ENCODE results near the gene BHLHA15. TPM values are rescaled to one million over a fixed set of nuclear protein-coding genes. Genes with fewer than 3 reads are reported as not detected.

Gene BHLHA15
- total RNA-seq, 6 donors from 2014 or later, result 2.4 to 20.1 (median 3.5) TPM; not detected in 1

DNA sequence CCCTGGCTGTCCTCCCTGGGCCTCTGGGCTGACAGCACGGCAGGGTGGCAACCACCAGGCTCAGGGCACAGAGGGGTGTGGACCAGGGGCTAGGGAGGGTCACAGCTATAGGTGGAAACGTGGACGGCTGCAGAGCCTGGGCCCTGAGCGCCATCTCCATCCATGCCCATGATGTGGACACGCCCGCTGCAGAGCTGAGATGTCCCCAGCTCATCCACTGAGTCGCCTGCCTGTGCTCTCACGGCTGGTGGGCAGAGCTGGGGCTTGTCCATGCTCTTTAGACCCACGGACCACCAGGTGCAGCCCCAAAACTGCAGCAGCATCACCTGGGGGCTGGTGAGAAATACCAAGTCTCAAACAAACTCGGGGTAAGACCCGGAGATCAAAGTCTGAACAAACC is 24.7 kb downstream of the BHLHA15 start:
- no peaks in the 10 kb centered on the region for H3K27me3 ChIP-seq
- H3K36me3 ChIP-seq, result peaks cover 4 to 91% (median 65%) of the 10 kb centered on the region in 4 donors
- WGBS, 2 donors, result 89 to 98% methylated on average over 3 to 9 of the region's 11 CpGs

GRCh38 chr7:98236355-98237185 is 25.3 kb downstream of the BHLHA15 start:
- 90 to 96% methylated on average over 13 to 24 of the region's 25 CpGs for WGBS, 2 donors
- H3K27ac ChIP-seq, result no peak overlapping the region
- no peaks in the 10 kb centered on the region for H3K4me1 ChIP-seq
- H3K27me3 ChIP-seq, result no peaks in the 10 kb centered on the region
- ATAC-seq (ENCODE audit: low FRiP score in 2 of 2), result no peak
- TF ChIP-seq EP300 (IDR thresholded peaks at IDR 0.05), result no peak
- TF ChIP-seq, protein P1, sequence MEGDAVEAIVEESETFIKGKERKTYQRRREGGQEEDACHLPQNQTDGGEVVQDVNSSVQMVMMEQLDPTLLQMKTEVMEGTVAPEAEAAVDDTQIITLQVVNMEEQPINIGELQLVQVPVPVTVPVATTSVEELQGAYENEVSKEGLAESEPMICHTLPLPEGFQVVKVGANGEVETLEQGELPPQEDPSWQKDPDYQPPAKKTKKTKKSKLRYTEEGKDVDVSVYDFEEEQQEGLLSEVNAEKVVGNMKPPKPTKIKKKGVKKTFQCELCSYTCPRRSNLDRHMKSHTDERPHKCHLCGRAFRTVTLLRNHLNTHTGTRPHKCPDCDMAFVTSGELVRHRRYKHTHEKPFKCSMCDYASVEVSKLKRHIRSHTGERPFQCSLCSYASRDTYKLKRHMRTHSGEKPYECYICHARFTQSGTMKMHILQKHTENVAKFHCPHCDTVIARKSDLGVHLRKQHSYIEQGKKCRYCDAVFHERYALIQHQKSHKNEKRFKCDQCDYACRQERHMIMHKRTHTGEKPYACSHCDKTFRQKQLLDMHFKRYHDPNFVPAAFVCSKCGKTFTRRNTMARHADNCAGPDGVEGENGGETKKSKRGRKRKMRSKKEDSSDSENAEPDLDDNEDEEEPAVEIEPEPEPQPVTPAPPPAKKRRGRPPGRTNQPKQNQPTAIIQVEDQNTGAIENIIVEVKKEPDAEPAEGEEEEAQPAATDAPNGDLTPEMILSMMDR (IDR thresholded peaks at IDR 0.05), result no peak
- no peak for TF ChIP-seq POLR2AphosphoS5 (IDR thresholded peaks at IDR 0.05)
- TF ChIP-seq POLR2A (IDR thresholded peaks at IDR 0.05), result no peak
- DNase-seq, result peak in 1 of 2 donors; percentile 63
- no peak overlapping the region for H3K4me3 ChIP-seq
- H3K36me3 ChIP-seq, result peaks cover 4 to 90% (median 61%) of the 10 kb centered on the region in 4 donors
- H3K9me3 ChIP-seq, result no peaks in the 10 kb centered on the region

More for the DNA sequence above, 24.7 kb downstream of the BHLHA15 start:
- Histone ChIP-seq H3K4me3 (no peak overlapping the region), H3K9me3 (no peaks in the 10 kb centered on the region), H3K27ac (no peak overlapping the region), H3K4me1 (no peaks in the 10 kb centered on the region)
- ATAC-seq (ENCODE audit: low FRiP score in 2 of 2) (no peak), DNase-seq (peak in 1 of 2 donors; percentile 65)
- TF ChIP-seq, protein P1 (IDR thresholded peaks at IDR 0.05), result no peak
- TF ChIP-seq EP300 (IDR thresholded peaks at IDR 0.05) (no peak), POLR2A (IDR thresholded peaks at IDR 0.05) (no peak), POLR2AphosphoS5 (IDR thresholded peaks at IDR 0.05) (no peak)

GRCh38 chr7:98238076-98238475 is 26.8 kb downstream of the BHLHA15 start:
- no peak for ATAC-seq (ENCODE audit: low FRiP score in 2 of 2)
- Histone ChIP-seq H3K4me1 (peaks cover 0 to 3% (median 0%) of the 10 kb centered on the region in 4 donors), H3K27ac (no peak overlapping the region), H3K36me3 (peaks cover 4 to 84% (median 51%) of the 10 kb centered on the region in 4 donors), H3K27me3 (no peaks in the 10 kb centered on the region), H3K9me3 (no peaks in the 10 kb centered on the region), H3K4me3 (no peak overlapping the region)
- DNase-seq, result peak in 1 of 2 donors; percentile 26
- TF ChIP-seq, protein P1 (IDR thresholded peaks at IDR 0.05), result no peak
- TF ChIP-seq EP300 (IDR thresholded peaks at IDR 0.05) (no peak), POLR2A (IDR thresholded peaks at IDR 0.05) (no peak), POLR2AphosphoS5 (IDR thresholded peaks at IDR 0.05) (no peak)
- 92 to 100% methylated on average over 2 to 4 of the region's 4 CpGs for WGBS, 2 donors

- no peaks in the 10 kb centered on the region for H3K27me3 ChIP-seq
- no peak overlapping the region for H3K27ac ChIP-seq
- DNase-seq (no peak), ATAC-seq (ENCODE audit: low FRiP score in 2 of 2) (no peak)
- H3K4me3 ChIP-seq, result no peak overlapping the region
- 90 to 95% methylated on average over 7 to 9 of the region's 9 CpGs for WGBS, 2 donors
- no peaks in the 10 kb centered on the region for H3K9me3 ChIP-seq
- TF ChIP-seq POLR2A (IDR thresholded peaks at IDR 0.05), result no peak
- TF ChIP-seq EP300 (IDR thresholded peaks at IDR 0.05), result no peak
- TF ChIP-seq POLR2AphosphoS5 (IDR thresholded peaks at IDR 0.05), result no peak
- TF ChIP-seq, protein P1 (IDR thresholded peaks at IDR 0.05), result no peak
- H3K4me1 ChIP-seq, result peaks cover 0 to 3% (median 0%) of the 10 kb centered on the region in 4 donors
- H3K36me3 ChIP-seq, result peaks cover 9 to 84% (median 47%) of the 10 kb centered on the region in 4 donors
Measured at GRCh38 chr7:98238976-98239375, 27.7 kb downstream of the BHLHA15 start.
